Testis (tissue), 2 donors: Measurements from ENCODE around the gene GTPBP6.
"Not testable (repeated sequence)": the region's sequence is repeated elsewhere in the genome, so short reads cannot be mapped to it uniquely, and the experiment has no call there.

ENCODE experiments used
- CTCF ChIP-seq, 3 experiments: fragments of 450-650 bp in 2 of 3; fragments of 200-600 bp in 1 of 3; sonication (generic) in 1 of 3; IDR thresholded peaks; one replicate each; pipeline ENCODE4 v1.5.1; 2016 to 2019; ENCODE audit warnings: antibody characterized with exemption in 3 of 3, mild to moderate bottlenecking in 2 of 3, moderate library complexity in 1 of 3
- POLR2A ChIP-seq: fragments of 450-650 bp; IDR thresholded peaks from one replicate; pipeline ENCODE4 v1.6.1; 2017; ENCODE audit warnings: antibody characterized with exemption, mild to moderate bottlenecking, moderate library complexity

- TF ChIP-seq POLR2A; CTCF (IDR thresholded peaks at IDR 0.05): not testable (repeated sequence)
These were observed 11.9 kb downstream of the GTPBP6 start for GRCh38 chrX:306614-307251.
